GM18502 (cell line): ENCODE data around the gene SAP25.
"Not testable (repeated sequence)": the region's sequence is repeated elsewhere in the genome, so short reads cannot be mapped to it uniquely, and the experiment has no call there.

ENCODE experiments used
- ATAC-seq: cut with Tn5 transposase; IDR thresholded peaks from one replicate; pipeline ENCODE4 v1.9.1; 2021; ENCODE audit warnings: mild to moderate bottlenecking; ENCODE audit not compliant: unreplicated experiment, poor library complexity

SAP25 gene

DNA sequence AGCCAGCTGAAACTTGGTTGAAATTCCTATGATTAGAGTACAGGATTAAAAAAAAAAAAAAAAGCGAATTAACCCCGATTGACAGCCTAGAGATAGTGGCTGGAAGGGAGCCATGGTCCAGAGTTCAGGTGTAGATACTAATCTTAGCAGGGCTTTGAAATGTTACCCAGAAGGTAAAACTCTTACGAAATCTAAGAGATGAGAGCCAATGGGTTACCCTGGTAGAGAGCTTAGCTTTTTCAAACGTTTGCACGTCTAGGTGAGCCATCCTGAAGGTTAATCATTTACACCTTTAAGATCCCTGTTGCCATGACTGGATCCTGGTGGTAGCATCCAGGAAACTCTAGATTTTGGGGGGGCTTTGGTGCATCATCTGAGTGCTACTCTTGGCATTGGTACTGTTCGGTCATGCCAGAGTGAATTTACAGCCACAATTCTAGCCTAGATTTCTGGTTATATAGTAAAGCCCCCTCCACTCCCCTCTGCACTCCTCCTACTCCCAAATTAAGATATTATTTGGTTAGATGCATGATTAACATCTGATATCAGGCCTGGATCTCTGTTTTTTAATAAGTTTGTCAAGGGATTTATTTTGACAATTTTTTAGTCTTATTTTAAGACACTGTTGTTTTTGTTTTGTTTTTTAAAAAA is 33.5 kb downstream of the SAP25 start:
- no peak for ATAC-seq

GRCh38 chr7:100539436-100540006 is 34.2 kb downstream of the SAP25 start:
- ATAC-seq, result no peak

GRCh38 chr7:100538654-100539435 is 34.9 kb downstream of the SAP25 start, which contains the start of gene AGFG2:
AGFG2 (plus strand) TSS chr7:100539203; CDS start chr7:100539347, 144 bp downstream.
- peak; percentile 95 for ATAC-seq

GRCh38 chr7:100538348-100538653 is 35.4 kb downstream of the SAP25 start:
- ATAC-seq, result no peak

- not testable (repeated sequence) for ATAC-seq
These were observed 37.0 kb downstream of the SAP25 start for GRCh38 chr7:100536695-100537094.

DNA sequence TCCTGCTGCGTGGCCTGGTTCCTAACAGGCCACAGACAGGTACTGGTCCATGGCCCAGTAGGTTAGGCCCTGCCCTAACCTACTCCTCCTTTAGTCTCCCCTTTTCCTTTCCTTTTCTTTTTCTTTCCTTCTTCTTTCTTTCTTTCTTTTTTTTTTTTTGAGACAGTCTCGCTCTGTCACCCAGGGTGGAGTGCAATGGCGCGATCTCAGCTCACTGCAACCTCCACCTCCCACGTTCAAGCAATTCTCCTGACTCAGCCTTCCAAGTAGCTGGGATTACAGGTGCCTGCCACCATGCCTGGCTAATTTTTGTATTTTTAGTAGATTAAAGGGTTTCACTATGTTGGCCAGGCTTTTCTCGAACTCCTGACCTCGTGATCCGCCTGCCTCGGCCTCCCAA is 37.7 kb downstream of the SAP25 start:
- not testable (repeated sequence) for ATAC-seq

GRCh38 chr7:100532165-100533022 is 41.3 kb downstream of the SAP25 start:
- no peak for ATAC-seq

GRCh38 chr7:100528108-100528866 is 45.4 kb downstream of the SAP25 start:
- not testable (repeated sequence) for ATAC-seq

- not testable (repeated sequence) for ATAC-seq
These were observed 50.5 kb downstream of the SAP25 start for GRCh38 chr7:100523192-100523591.
